ENCODE results near the gene CDC42BPA. TPM values are rescaled to one million over a fixed set of nuclear protein-coding genes. Genes with fewer than 3 reads are reported as not detected.

CDC42BPA gene
- polyA plus RNA-seq, 1 donor (not counting 4 experiments of a cell fraction or from before 2014, with no cell fraction given): 9.2 TPM

DNA sequence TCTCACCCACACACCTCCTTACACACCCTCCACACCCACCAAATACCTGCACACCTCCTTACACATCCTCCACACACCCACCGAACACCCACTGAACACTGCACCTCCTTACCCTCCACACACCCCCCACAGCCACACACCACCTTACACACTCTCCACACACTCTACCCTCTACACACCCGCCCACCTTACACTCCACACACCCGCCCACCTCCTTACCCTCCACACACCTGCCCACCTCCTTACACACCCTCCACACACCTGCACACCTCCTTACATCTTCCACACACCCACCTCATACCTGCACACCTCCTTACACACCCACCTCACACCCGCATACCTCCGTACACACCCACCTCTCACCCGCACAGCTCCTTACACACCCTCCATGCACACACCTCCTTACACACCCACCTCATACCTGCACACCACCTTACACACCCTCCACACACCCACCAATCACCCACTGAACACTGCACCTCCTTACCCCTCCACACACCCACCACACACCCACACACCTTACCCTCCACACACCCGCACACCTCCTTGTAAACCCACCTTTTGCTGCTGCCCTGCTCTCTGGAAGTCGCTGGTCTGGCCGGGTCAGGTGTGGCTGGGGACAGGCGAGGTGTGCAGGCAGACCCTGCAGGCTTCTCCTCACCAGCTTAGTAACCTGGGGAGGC, 339.7 kb downstream of the CDC42BPA start:
- TF ChIP-seq, protein P1, sequence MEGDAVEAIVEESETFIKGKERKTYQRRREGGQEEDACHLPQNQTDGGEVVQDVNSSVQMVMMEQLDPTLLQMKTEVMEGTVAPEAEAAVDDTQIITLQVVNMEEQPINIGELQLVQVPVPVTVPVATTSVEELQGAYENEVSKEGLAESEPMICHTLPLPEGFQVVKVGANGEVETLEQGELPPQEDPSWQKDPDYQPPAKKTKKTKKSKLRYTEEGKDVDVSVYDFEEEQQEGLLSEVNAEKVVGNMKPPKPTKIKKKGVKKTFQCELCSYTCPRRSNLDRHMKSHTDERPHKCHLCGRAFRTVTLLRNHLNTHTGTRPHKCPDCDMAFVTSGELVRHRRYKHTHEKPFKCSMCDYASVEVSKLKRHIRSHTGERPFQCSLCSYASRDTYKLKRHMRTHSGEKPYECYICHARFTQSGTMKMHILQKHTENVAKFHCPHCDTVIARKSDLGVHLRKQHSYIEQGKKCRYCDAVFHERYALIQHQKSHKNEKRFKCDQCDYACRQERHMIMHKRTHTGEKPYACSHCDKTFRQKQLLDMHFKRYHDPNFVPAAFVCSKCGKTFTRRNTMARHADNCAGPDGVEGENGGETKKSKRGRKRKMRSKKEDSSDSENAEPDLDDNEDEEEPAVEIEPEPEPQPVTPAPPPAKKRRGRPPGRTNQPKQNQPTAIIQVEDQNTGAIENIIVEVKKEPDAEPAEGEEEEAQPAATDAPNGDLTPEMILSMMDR (optimal IDR thresholded peaks at IDR 0.05 in 1 of 3, IDR thresholded peaks at IDR 0.05 in 1 of 3, conservative IDR thresholded peaks at IDR 0.05 in 1 of 3; ENCODE audit: extremely low read depth in 1 of 3, insufficient read depth in 2 of 3, low read length in 3 of 3): no peak
- no peak for TF ChIP-seq EZH2 (IDR thresholded peaks at IDR 0.05; ENCODE audit: low read length)
- H3K4me1 ChIP-seq (ENCODE audit: control insufficient read depth, extremely low read depth, insufficient read depth, low read length): peaks cover 9% of the 10 kb centered on the region
- FAIRE-seq: no peak
- no peaks in the 10 kb centered on the region for H3K9me3 ChIP-seq (ENCODE audit: control insufficient read depth, low read depth, low read length)
- H3K27ac ChIP-seq (ENCODE audit: control insufficient read depth, insufficient read depth, low read length): no peak overlapping the region
- dilution Hi-C loops (cut with MboI; ENCODE audit: extremely low pct_ligation_motif_present, low sequenced_read_pairs): no loop called here
- no peak overlapping the region for H3K4me2 ChIP-seq (ENCODE audit: control insufficient read depth, extremely low read depth, insufficient read depth, low read depth, low read length)
- H2AFZ ChIP-seq (ENCODE audit: control insufficient read depth, low read length): no peak overlapping the region
- no peak overlapping the region for H3K4me3 ChIP-seq (ENCODE audit: control insufficient read depth in 2 of 3, extremely low read depth in 1 of 3, insufficient read depth in 2 of 3, low read depth in 1 of 3, low read length in 3 of 3)
- H3K9me1 ChIP-seq (ENCODE audit: control insufficient read depth, extremely low read depth, insufficient read depth, low read length): no peaks in the 10 kb centered on the region
- no peaks in the 10 kb centered on the region for H3K79me2 ChIP-seq (ENCODE audit: control insufficient read depth, insufficient read depth, low read length)
- DNase-seq (ENCODE audit: low read depth, low spot score): no peak
- no peaks in the 10 kb centered on the region for H3K36me3 ChIP-seq (ENCODE audit: control insufficient read depth in 2 of 2, extremely low read depth in 1 of 2, insufficient read depth in 2 of 2, low read length in 2 of 2)
- H3K9ac ChIP-seq (ENCODE audit: control insufficient read depth, extremely low read depth, insufficient read depth, low read length): no peak overlapping the region
- H4K20me1 ChIP-seq (ENCODE audit: control insufficient read depth, extremely low read depth, insufficient read depth, low read length): no peaks in the 10 kb centered on the region
- H3K27me3 ChIP-seq (ENCODE audit: control insufficient read depth, extremely low read depth, insufficient read depth, low read length): no peaks in the 10 kb centered on the region

DNA sequence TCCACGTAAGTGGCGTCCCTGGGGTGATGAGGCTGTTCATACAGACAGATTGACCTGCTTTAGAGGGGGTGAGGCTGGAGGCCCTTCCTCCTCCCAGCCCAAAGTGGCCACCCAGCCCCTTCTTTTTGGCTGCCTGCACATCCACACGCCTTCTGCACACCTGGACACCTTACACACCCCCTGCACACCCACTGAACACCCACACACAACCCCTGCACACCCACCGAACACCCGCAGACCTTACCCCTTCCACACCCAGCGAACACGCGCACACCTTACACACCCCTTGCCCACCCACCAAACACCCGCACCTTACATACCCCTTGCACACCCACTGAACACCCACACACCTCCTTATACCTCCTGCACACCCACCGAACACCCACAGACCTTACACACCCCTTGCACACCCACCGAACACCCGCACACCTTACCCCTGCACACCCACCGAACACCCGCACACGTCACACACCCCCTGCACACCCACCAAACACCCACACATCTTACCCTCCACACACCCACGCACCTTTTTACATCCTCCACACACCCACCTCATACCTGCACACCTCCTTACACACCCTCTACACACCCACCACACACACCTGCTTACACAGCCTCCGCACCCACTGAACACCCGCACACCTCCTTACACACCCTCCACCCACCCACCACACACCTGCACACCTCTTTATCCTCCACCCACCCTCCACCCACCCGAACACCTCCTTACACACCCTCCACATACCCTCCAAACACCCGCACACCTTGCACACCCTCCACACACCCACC, 340.5 kb downstream of the CDC42BPA start:
- TF ChIP-seq, protein P1 (optimal IDR thresholded peaks at IDR 0.05 in 1 of 3, IDR thresholded peaks at IDR 0.05 in 1 of 3, conservative IDR thresholded peaks at IDR 0.05 in 1 of 3; ENCODE audit: extremely low read depth in 1 of 3, insufficient read depth in 2 of 3, low read length in 3 of 3): no peak
- no peak for TF ChIP-seq EZH2 (IDR thresholded peaks at IDR 0.05; ENCODE audit: low read length)
- H3K9ac ChIP-seq (ENCODE audit: control insufficient read depth, extremely low read depth, insufficient read depth, low read length): no peak overlapping the region
- H3K27ac ChIP-seq (ENCODE audit: control insufficient read depth, insufficient read depth, low read length): no peak overlapping the region
- DNase-seq (ENCODE audit: low read depth, low spot score) (no peak), FAIRE-seq (no peak)
- no peak overlapping the region for H3K4me2 ChIP-seq (ENCODE audit: control insufficient read depth, extremely low read depth, insufficient read depth, low read depth, low read length)
- no peak overlapping the region for H3K4me3 ChIP-seq (ENCODE audit: control insufficient read depth in 2 of 3, extremely low read depth in 1 of 3, insufficient read depth in 2 of 3, low read depth in 1 of 3, low read length in 3 of 3)
- no peak overlapping the region for H2AFZ ChIP-seq (ENCODE audit: control insufficient read depth, low read length)
- peaks cover 9% of the 10 kb centered on the region for H3K4me1 ChIP-seq (ENCODE audit: control insufficient read depth, extremely low read depth, insufficient read depth, low read length)
- H3K27me3 ChIP-seq (ENCODE audit: control insufficient read depth, extremely low read depth, insufficient read depth, low read length): no peaks in the 10 kb centered on the region
- H3K79me2 ChIP-seq (ENCODE audit: control insufficient read depth, insufficient read depth, low read length): no peaks in the 10 kb centered on the region
- no peaks in the 10 kb centered on the region for H3K36me3 ChIP-seq (ENCODE audit: control insufficient read depth in 2 of 2, extremely low read depth in 1 of 2, insufficient read depth in 2 of 2, low read length in 2 of 2)
- no peaks in the 10 kb centered on the region for H3K9me3 ChIP-seq (ENCODE audit: control insufficient read depth, low read depth, low read length)
- H4K20me1 ChIP-seq (ENCODE audit: control insufficient read depth, extremely low read depth, insufficient read depth, low read length): no peaks in the 10 kb centered on the region
- H3K9me1 ChIP-seq (ENCODE audit: control insufficient read depth, extremely low read depth, insufficient read depth, low read length): no peaks in the 10 kb centered on the region
- dilution Hi-C loops (cut with MboI; ENCODE audit: extremely low pct_ligation_motif_present, low sequenced_read_pairs): no loop called here
